Measurements from ENCODE around the gene PRR27.
"Not testable (repeated sequence)": the region's sequence is repeated elsewhere in the genome, so short reads cannot be mapped to it uniquely, and the experiment has no call there.

The PRR27 gene

DNA sequence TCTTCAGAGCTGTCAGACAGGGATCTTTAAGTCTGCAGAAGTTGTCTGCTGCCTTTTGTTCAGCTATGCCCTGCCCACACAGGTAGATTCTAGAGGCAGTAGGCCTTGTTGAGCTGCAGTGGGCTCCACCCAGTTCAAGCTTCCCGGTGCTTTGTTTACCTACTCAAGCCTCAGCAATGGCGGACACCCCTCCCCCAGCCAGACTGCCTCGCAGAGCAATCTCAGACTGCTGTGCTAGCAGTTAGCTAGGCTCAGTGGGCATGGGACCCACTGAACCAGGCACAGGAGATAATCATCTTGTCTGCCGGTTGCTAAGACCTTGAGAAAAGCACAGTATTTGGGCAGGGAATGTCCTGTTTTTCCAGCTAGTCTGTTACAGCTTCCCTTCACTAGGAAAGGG, 58.7 kb downstream of the PRR27 start:
- DNase-seq: not testable (repeated sequence)

Data from activated CD4-positive, alpha-beta T cell treated with anti-CD3 and anti-CD28 coated beads, Interleukin-2, amount 50 U/mL, for 4 hours (primary cell).